Heart left ventricle (tissue), 13 donors: ENCODE data around the gene NKIRAS1.

Source experiments
- CTCF ChIP-seq, 12 donors: fragments of 200-600 bp; sonication (generic) in 4 of 12; IDR thresholded peaks; one replicate each; pipeline versions ENCODE4 v1.5.0 to v1.8.0; 2018 to 2022; ENCODE audit warnings: antibody characterized with exemption in 12 of 12, mild to moderate bottlenecking in 5 of 12
- POLR2A ChIP-seq, 2 donors: fragments of 450-650 bp; IDR thresholded peaks; one replicate each; pipeline ENCODE4 v1.6.1; 2017; ENCODE audit warnings: antibody characterized with exemption in 2 of 2, mild to moderate bottlenecking in 2 of 2, moderate library complexity in 2 of 2
- donor health status: ischemic (EF 13 %, LVEDD 7.1; RV severe dilation, severe dysfunction).
- donor health status: DM: no; HTN: yes; CAD: no.
- donor health status: DM: no; HTN: no; CAD: no.
- donor health status: ischemic (EF 25% LVEDD 6.9; RV normal size, moderate dysfunction).
- donor health status: ischemic (EF 25% LVEDD 5.7; RV mildly dilated, moderate dysfunction).
- donor health status: ischemic (EF 35%, LVEDD 5.7; RV mildly dilated, moderate dysfunction).
- donor health status: nonischemic (EF 11% LVEDD 7.7; RV severe dilation, severe dysfunction).
- donor health status: DM: yes; HTN: yes; CAD: no.
- donor health status: PGD.
- donor health status: ischemic (EF 29% LVEDD 5.4; RV normal size, mild dysfunction).
- donor health status: nonischemic (EF 23%, LVEDD 6.1; RV moderate dilation, normal function).

GRCh38 chr3:23885210-23885609, 31.6 kb downstream of the NKIRAS1 start:
- TF ChIP-seq CTCF (IDR thresholded peaks at IDR 0.05) (no peak), POLR2A (IDR thresholded peaks at IDR 0.05) (no peak)
